Measurements from ENCODE around the gene RPSA. TPM values are rescaled to one million over a fixed set of nuclear protein-coding genes. Genes with fewer than 3 reads are reported as not detected.
A peak's percentile ranks its signal among the peaks of the same experiment; 100 is the strongest.

Gene RPSA
- total RNA-seq, 3 donors from 2014 or later = 2,416 to 2,801 (median 2,677) TPM

DNA sequence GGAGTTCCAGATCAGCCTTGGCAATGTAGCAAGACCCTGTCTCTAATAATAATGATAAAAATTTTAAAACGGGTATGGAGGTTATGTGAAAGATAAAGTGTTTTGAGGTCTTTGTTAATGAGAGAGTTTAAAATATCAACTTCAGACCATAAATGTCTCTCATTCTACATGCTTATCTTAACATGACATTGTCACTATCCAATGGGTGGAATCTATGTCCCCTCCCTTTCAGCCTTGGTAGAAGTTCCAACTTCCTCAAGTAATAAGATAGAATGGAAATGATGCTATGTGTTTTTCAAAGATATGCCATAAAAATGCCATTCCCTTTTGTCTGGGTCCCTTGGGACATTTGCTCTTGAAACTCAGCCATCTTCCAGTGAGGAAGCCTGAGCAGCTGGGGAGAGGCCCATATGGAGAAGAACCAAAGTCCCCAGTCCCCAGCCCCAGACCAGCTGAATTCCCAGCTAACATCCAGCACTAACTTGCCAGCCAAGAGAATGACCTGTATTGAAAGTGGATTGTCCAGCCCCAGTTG lies 17.0 kb downstream of the RPSA start:
- Mint-ChIP-seq H3K9me3 (no peaks in the 10 kb centered on the region), H3K27me3 (ENCODE audit: low read depth) (peaks cover 1% of the 10 kb centered on the region), H3K4me3 (no peak overlapping the region), H3K36me3 (ENCODE audit: insufficient read depth) (peaks cover 5% of the 10 kb centered on the region), H3K4me1 (ENCODE audit: low read depth) (no peaks in the 10 kb centered on the region)
- DNase-seq (no peak), ATAC-seq (no peak)

DNA sequence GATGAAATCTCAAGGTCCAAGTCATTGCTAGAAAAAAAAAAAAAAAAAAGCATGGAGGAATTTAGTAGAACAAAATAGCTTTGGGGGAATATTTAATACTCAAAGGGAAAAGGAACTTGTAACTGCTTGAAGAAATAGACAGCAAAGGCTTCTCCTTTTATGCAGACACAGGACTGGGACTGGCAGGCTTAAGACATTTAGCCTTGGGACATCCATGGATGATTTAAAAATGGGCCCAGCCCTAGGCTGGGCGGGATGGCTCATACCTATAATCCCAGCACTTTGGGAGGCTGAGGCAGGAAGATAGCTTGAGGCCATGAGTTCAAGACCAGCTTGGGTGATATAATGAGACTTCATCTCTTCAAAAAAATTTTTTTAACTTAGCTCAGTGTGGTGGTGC lies 19.8 kb downstream of the RPSA start:
- Mint-ChIP-seq H3K4me3 (no peak overlapping the region), H3K36me3 (ENCODE audit: insufficient read depth) (peaks cover 1% of the 10 kb centered on the region), H3K9me3 (no peaks in the 10 kb centered on the region), H3K4me1 (ENCODE audit: low read depth) (no peaks in the 10 kb centered on the region), H3K27me3 (ENCODE audit: low read depth) (peaks cover 12% of the 10 kb centered on the region)
- no peak for ATAC-seq
- DNase-seq = no peak

DNA sequence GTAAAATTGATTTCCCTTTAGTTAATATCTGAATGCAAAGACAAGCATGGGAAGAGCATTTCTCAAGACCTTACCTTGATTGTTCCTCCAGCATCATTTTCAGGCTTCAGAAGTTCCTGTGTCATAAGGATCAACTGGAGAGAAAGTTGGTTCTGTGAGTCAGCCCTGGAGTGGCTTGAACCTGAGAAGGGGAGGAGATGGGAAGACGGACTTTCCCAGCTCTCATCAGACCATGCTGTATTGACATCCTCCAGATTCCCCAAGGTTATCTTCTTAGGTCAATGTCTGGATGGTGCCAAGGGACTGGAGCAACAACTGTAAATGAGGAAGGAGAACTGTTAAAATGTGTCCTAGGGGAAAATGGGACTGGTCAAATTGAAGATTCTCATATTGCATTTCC lies 21.0 kb downstream of the RPSA start:
- no peaks in the 10 kb centered on the region for H3K4me1 Mint-ChIP-seq (ENCODE audit: low read depth)
- ATAC-seq (no peak), DNase-seq (no peak)
- peaks cover 1% of the 10 kb centered on the region for H3K36me3 Mint-ChIP-seq (ENCODE audit: insufficient read depth)
- peaks cover 15% of the 10 kb centered on the region for H3K27me3 Mint-ChIP-seq (ENCODE audit: low read depth)
- no peak overlapping the region for H3K4me3 Mint-ChIP-seq
- H3K9me3 Mint-ChIP-seq = no peaks in the 10 kb centered on the region

DNA sequence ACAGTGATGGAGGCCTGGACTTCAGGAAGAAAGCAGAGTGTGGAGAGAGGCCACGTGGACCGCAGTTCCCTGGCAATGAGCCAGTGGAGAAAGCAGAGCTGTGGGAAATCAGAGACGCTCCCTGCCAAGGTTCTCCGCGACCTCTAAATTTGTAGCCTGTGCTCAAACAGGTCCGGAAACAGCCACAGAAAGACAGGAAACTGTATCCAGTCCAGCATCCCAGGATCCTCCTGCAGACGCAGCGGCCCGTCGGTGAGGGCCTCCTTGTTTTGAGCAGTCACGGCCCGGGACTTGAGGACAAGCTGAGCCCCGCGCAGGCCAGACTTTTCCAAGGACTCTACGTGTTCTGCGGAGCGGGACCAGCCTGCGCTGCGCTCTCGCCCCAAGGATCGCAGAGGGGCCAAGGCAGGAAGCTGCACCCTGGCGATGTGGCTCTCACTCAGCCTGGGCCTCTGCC lies 22.3 kb downstream of the RPSA start:
- peaks cover 15% of the 10 kb centered on the region for H3K27me3 Mint-ChIP-seq (ENCODE audit: low read depth)
- H3K4me3 Mint-ChIP-seq = no peak overlapping the region
- no peaks in the 10 kb centered on the region for H3K4me1 Mint-ChIP-seq (ENCODE audit: low read depth)
- H3K36me3 Mint-ChIP-seq (ENCODE audit: insufficient read depth) = peaks cover 1% of the 10 kb centered on the region
- no peak for DNase-seq
- H3K9me3 Mint-ChIP-seq = no peaks in the 10 kb centered on the region
- ATAC-seq = no peak

DNA sequence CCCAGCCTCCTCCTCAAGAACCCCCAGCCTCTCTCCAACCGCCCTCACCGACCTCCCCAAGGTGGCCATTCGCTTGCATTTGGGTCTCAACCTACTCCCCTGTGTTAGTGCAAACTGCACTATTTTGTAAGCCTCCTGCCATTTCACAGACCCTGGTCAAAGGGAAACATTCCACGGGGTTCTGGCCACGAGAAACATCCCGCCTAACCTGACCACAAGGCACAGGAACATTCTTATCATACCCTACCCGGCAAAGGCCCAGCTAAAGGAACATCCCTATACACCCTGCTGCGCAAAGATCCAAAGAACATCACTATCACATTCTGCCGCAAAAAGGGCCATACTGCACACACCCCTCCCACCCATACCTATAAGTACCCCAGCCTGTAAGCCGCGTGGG lies 22.9 kb downstream of the RPSA start:
- DNase-seq (no peak), ATAC-seq (no peak)
- no peak overlapping the region for H3K4me3 Mint-ChIP-seq
- H3K36me3 Mint-ChIP-seq (ENCODE audit: insufficient read depth) = peaks cover 1% of the 10 kb centered on the region
- H3K4me1 Mint-ChIP-seq (ENCODE audit: low read depth) = no peaks in the 10 kb centered on the region
- H3K27me3 Mint-ChIP-seq (ENCODE audit: low read depth) = peaks cover 17% of the 10 kb centered on the region
- no peaks in the 10 kb centered on the region for H3K9me3 Mint-ChIP-seq

DNA sequence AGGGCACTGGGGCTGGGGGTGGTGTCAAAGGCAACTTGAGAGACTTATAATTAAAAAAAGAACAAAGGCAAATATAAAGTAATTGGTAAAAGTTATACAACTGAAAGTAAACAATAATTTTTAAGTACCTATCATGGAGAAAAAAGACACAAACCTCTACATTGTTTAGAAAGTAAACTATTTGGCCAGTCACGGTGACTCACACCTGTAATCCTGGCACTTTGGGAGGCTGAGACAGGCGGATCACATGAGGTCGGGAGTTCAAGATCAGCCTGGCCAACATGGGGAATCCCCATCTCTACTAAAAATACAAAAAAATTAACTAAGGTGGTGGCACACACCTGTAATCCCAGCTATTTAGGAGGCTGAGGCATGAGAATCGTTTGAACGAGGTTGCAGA lies 25.8 kb downstream of the RPSA start:
- ATAC-seq = no peak
- H3K4me3 Mint-ChIP-seq = no peak overlapping the region
- peaks cover 17% of the 10 kb centered on the region for H3K27me3 Mint-ChIP-seq (ENCODE audit: low read depth)
- peaks cover 1% of the 10 kb centered on the region for H3K36me3 Mint-ChIP-seq (ENCODE audit: insufficient read depth)
- no peaks in the 10 kb centered on the region for H3K4me1 Mint-ChIP-seq (ENCODE audit: low read depth)
- no peak for DNase-seq
- no peaks in the 10 kb centered on the region for H3K9me3 Mint-ChIP-seq

DNA sequence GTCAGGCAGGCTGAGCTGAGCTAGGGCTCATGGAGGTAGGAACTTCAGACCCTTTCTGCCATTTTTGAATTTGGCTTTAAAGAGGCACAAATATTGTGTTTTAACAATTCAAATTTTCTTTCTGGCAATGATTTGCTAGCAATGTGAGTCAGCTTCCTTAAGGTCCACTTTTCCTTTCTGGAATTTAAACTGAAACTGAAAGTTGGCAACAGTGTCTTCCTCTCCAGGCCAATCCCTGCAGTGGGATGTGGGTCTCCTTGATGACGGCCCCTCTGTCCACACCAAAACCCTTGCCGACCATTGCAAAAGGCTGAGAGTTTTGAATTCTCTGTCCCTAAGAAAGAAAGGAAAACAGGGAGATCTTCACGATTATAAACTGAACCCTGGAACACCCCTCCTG lies 27.1 kb downstream of the RPSA start:
- Mint-ChIP-seq H3K4me3 (no peak overlapping the region), H3K36me3 (ENCODE audit: insufficient read depth) (peaks cover 1% of the 10 kb centered on the region), H3K4me1 (ENCODE audit: low read depth) (no peaks in the 10 kb centered on the region), H3K9me3 (no peaks in the 10 kb centered on the region), H3K27me3 (ENCODE audit: low read depth) (peaks cover 17% of the 10 kb centered on the region)
- DNase-seq = no peak
- no peak for ATAC-seq

DNA sequence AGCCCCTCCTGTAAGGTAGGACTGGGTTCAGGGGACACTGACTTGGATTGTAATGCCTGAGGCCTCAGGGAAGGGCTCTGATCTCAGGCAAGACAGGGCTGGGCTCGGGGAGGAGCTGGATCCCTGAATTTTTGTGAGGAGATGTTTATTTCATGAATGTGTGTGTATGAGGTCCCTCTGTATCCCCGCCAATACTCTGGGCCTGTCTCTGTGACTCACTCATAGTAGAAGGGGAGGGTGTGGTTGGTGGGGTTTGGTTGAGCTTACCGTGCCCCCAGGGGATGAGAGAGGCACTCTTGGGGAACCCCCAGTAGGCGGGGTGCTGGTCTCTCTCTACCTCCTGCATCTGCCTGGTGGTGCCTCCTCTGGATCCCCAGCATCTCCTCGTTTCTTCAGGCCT lies 28.1 kb downstream of the RPSA start:
- ATAC-seq = peak; percentile 40 to 70
- peaks cover 17% of the 10 kb centered on the region for H3K27me3 Mint-ChIP-seq (ENCODE audit: low read depth)
- no peaks in the 10 kb centered on the region for H3K4me1 Mint-ChIP-seq (ENCODE audit: low read depth)
- H3K9me3 Mint-ChIP-seq = no peaks in the 10 kb centered on the region
- no peak overlapping the region for H3K4me3 Mint-ChIP-seq
- H3K36me3 Mint-ChIP-seq (ENCODE audit: insufficient read depth) = peaks cover 1% of the 10 kb centered on the region
- DNase-seq = no peak

DNA sequence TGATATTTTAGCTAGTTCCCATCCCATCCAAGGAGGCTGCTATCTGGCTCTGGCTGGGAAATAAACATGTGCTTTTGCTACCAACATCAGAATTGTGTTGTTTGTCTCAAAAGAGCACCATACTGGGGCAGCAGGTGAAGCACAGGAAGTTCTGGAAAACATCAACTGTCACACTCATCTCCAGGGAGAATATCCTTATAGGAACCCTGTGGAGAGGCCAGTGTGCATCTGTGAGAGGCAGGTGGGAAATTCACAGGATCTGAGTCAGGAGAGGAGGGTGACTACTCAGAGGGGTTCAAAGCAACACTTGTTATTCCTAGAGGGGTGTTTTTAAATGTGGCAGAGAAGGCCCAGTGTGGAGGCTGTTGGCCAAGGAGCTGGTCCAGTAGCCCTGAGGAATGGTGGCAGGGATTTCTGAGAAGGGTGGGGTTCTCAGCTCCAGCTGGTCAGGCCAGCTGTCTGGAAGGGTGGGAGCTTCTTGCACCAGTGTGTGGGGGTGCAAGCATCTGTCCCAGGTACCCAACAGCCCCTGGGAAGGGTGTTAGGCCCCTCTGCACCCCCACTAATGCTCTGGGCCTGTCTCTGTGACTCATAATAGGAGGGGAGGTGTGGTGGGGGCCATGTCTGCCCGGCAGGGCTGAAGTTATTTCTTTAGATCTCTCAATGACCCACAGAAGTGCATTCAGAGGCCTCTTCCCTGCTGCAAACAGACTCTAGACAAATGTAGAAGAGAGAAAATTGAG lies 28.7 kb downstream of the RPSA start:
- peaks cover 1% of the 10 kb centered on the region for H3K36me3 Mint-ChIP-seq (ENCODE audit: insufficient read depth)
- ATAC-seq (no peak), DNase-seq (no peak)
- peaks cover 13% of the 10 kb centered on the region for H3K27me3 Mint-ChIP-seq (ENCODE audit: low read depth)
- no peak overlapping the region for H3K4me3 Mint-ChIP-seq
- no peaks in the 10 kb centered on the region for H3K9me3 Mint-ChIP-seq
- no peaks in the 10 kb centered on the region for H3K4me1 Mint-ChIP-seq (ENCODE audit: low read depth)

DNA sequence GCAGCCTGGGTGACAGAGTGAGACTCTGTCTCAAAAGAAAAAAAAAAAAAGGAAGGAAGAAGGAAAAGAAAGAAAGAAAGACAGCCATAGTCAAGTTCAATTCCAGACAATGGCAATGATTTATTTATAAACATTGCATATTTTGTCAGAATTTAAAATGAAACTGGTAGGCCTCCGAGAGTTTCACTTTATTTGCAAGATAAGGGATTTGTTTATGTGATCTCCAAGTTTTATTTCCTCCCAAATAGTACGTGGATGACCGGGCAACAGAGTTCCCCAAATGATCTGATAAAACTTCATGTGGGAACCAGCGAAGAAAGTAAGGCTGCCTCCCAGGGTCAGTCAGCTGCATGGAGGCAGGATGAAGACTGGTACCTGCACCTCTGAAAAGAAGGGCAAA lies 32.4 kb downstream of the RPSA start:
- Mint-ChIP-seq H3K9me3 (no peaks in the 10 kb centered on the region), H3K4me3 (no peak overlapping the region), H3K27me3 (ENCODE audit: low read depth) (peaks cover 2% of the 10 kb centered on the region), H3K36me3 (ENCODE audit: insufficient read depth) (no peaks in the 10 kb centered on the region), H3K4me1 (ENCODE audit: low read depth) (no peaks in the 10 kb centered on the region)
- ATAC-seq (no peak), DNase-seq (no peak)

DNA sequence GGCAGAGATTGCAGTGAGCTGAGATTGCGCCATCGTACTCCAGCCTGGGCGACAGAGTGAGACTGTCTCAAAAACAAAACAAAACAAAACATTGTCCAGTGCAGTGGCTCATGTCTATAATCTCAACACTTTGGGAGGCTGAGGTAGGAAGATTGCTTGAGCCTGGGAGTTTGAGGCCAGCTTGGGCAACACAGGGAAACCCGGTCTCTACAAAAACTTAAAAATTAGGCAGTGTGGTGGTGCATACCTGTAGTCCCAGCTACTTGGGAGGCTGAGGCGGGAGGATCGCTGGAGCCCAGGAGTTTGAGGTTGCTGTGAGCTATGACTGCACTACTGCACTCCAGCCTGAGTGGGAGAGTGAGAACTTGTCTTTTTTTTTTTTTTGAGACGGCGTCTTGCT lies 33.8 kb downstream of the RPSA start:
- ATAC-seq = no peak
- no peaks in the 10 kb centered on the region for H3K9me3 Mint-ChIP-seq
- no peak overlapping the region for H3K4me3 Mint-ChIP-seq
- no peaks in the 10 kb centered on the region for H3K4me1 Mint-ChIP-seq (ENCODE audit: low read depth)
- no peaks in the 10 kb centered on the region for H3K27me3 Mint-ChIP-seq (ENCODE audit: low read depth)
- DNase-seq = no peak
- no peaks in the 10 kb centered on the region for H3K36me3 Mint-ChIP-seq (ENCODE audit: insufficient read depth)

DNA sequence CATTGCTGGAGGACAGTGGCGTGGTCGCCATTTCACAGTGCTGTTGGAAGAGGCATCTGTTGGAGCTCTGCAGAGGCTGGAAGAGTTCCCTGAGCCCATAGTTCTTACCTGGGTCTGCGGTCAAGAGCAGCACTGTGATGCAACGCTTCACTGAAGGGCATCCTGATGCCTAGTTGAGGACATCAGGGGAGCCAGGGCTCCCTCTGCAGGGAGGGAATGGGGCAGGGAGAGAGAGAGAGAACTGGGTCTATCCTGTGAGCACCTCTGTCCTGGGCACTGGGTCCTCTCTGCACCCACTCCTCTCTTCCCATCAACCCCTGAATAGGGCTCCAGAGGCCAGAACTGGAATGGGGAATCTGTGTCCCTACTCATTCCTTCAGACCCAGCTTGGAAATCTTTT lies 37.0 kb downstream of the RPSA start:
- H3K9me3 Mint-ChIP-seq = no peaks in the 10 kb centered on the region
- H3K4me3 Mint-ChIP-seq = no peak overlapping the region
- H3K27me3 Mint-ChIP-seq (ENCODE audit: low read depth) = no peaks in the 10 kb centered on the region

DNA sequence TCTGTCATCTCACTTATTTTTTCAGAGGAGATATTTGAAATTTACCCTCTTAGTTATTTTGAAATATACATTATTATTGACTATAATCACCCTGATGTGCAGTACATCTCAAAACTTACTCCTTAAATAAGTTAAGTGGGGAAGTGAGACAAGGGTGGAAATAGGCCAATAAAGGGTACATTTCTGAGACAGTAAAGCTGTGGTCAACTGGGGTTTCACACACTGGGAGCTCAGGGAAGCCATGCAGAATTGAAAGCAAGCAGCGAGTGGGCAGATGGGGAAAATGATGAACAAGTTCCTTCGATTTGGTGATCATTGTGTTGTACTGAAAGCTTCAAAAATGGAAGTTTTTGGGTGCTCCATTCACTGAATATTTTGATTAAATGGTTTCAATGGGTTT lies 39.4 kb downstream of the RPSA start:
- Mint-ChIP-seq H3K9me3 (no peaks in the 10 kb centered on the region), H3K27me3 (ENCODE audit: low read depth) (no peaks in the 10 kb centered on the region), H3K36me3 (ENCODE audit: insufficient read depth) (no peaks in the 10 kb centered on the region), H3K4me3 (no peak overlapping the region), H3K4me1 (ENCODE audit: low read depth) (no peaks in the 10 kb centered on the region)
- no peak for DNase-seq
- ATAC-seq = no peak

More for the DNA sequence above, 37.0 kb downstream of the RPSA start:
- H3K4me1 Mint-ChIP-seq (ENCODE audit: low read depth) = no peaks in the 10 kb centered on the region
- no peaks in the 10 kb centered on the region for H3K36me3 Mint-ChIP-seq (ENCODE audit: insufficient read depth)
- no peak for ATAC-seq
- no peak for DNase-seq

DNA sequence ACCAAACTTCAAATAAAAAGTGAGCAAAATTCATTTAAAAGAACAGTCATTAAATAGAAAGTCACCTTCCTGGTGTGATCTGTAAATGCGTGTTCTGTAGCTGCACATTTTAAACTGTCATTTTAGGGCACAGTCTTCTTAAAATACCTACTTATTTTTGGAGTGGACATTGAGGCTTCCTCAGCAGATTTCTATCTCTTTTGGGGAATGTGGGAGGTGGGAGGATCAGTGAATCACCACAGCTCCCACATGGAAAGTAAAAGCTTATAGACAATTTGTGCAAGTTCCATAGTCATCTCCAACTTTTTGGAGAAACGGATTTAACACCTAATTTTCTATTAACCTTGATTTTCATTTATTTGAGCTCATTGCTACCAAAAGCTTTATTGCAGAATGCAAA lies 39.9 kb downstream of the RPSA start:
- H3K36me3 Mint-ChIP-seq (ENCODE audit: insufficient read depth) = no peaks in the 10 kb centered on the region
- DNase-seq = no peak
- no peaks in the 10 kb centered on the region for H3K4me1 Mint-ChIP-seq (ENCODE audit: low read depth)
- no peaks in the 10 kb centered on the region for H3K27me3 Mint-ChIP-seq (ENCODE audit: low read depth)
- no peak for ATAC-seq
- H3K4me3 Mint-ChIP-seq = no peak overlapping the region
- no peaks in the 10 kb centered on the region for H3K9me3 Mint-ChIP-seq

DNA sequence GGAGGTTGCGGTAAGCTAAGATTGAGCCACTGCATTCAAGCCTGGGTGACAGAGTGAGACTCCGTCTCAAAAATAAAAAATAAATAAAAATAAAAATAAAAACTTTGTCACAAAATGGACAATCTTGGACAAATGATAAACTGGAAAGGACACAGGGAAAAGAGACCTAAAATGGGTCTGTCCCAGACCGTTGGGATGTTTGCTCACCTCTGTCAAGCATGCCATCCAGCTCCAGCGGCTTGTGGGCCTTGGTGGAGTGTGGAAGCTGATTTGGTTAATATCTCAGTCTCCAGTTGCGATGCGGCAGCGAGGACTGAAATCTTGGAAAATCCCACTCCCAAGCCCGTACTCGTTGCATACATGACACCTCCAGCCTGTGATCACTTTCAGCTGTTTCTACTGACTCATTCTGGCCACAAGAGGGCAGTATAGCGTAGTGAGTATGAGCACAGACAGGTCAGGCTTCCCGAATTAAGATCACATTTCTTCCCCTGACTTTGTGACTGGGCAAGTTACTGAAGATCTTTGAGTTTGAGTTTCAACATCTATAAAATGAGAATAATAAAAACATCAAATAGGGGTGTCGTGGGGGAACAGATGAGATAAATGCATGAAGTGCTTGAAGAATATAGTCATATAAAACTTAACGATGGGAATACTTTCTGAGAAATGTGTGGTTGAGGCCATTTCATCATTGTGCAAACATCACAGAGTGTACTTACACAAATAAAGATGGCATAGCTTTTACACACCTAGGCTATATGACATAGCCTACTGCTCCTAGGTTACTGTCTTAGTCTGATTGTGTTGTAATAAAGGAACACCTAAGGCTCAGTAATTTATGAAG lies 41.3 kb downstream of the RPSA start:
- Mint-ChIP-seq H3K27me3 (ENCODE audit: low read depth) (peaks cover 5% of the 10 kb centered on the region), H3K4me3 (no peak overlapping the region), H3K9me3 (no peaks in the 10 kb centered on the region), H3K4me1 (ENCODE audit: low read depth) (no peaks in the 10 kb centered on the region), H3K36me3 (ENCODE audit: insufficient read depth) (no peaks in the 10 kb centered on the region)
- DNase-seq (peak; percentile 42), ATAC-seq (peak; percentile 87 to 88)
